ENCODE measurements around the gene PXK. TPM values are rescaled to one million over a fixed set of nuclear protein-coding genes. Genes with fewer than 3 reads are reported as not detected.

PXK gene
- total RNA-seq = 6.6 and 9.8 TPM in 2 replicates

DNA sequence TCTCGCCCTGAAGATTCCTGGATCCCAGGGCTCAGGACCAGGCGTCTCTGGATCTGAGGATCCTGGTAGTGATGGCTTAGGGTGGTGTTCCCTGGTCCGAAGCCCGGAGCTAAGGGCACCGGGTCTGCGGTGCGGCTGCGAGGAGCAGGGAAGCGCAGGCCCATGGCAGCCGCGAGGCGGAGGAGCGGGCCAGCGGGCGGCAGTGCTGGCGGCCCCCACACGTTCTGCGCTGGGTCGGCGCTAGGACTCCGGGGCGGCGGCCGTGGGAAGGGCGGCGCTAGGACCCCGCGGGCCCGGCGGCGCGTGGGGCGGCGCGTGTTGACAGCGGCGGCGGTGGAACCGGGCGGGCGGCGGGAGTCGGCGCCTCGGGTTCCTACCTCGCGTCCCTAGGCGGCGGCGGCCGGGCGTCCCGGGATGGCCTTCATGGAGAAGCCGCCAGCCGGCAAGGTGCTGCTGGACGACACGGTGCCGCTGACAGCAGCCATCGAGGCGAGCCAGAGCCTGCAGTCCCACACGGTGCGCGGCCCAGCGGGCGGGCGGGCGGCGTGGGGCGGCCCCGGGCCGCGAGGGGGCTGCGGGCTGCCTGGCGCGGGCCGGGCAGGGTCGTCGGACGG, at the start of gene PXK:
Gene PXK (plus strand): TSS at position 318 of the 614 bp plus-strand sequence. CDS start 97 bp downstream, at position 415.

DNA sequence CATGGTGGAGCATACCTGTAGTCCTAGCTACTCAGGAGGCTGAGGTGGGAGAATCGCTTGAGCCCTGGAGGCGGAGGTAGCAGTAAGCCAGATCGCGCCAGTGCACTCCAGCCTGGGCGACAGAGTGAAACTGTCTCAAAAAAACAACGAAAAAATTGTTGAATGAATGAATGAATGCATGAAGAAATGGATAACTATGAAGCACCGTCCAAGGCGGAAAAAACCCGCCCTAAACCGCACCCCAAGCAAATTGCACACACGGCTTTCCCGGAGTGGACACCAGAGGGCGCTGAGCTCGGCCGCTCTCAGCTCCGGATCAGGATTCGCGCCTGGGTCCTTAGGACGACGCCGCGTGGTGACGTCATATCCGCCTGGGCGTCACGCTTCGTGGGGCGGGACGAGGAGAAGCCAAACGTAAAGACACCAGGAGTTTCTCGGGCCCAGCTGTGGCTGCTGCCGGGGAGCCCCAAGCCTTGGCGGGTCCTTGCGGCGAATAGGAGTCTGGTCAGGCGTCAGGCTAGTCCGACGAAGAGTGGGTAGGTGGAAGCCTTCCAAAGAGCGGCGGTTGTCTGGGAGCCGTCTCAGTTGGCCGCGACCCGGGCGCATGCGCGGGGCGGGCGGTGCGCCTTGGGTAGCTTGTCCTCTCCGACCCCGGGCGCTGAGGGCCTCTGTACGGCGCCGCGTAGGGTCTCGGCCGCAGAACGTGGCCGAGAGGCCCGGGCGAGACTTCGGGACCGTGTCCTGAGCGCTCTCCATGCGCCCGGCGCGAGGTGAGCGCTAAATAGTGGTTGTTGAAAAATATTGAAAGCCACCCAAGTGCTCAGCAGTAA, 26.6 kb upstream of the PXK start, which contains the start of the genes HTD2 and RPP14:
Gene HTD2 (plus strand): TSS at position 639 of the 830 bp plus-strand sequence. CDS start 11,094 bp downstream, outside the sequence.
Gene RPP14 (plus strand): TSS at position 364 of the 830 bp plus-strand sequence. CDS start 4,085 bp downstream, outside the sequence.

DNA sequence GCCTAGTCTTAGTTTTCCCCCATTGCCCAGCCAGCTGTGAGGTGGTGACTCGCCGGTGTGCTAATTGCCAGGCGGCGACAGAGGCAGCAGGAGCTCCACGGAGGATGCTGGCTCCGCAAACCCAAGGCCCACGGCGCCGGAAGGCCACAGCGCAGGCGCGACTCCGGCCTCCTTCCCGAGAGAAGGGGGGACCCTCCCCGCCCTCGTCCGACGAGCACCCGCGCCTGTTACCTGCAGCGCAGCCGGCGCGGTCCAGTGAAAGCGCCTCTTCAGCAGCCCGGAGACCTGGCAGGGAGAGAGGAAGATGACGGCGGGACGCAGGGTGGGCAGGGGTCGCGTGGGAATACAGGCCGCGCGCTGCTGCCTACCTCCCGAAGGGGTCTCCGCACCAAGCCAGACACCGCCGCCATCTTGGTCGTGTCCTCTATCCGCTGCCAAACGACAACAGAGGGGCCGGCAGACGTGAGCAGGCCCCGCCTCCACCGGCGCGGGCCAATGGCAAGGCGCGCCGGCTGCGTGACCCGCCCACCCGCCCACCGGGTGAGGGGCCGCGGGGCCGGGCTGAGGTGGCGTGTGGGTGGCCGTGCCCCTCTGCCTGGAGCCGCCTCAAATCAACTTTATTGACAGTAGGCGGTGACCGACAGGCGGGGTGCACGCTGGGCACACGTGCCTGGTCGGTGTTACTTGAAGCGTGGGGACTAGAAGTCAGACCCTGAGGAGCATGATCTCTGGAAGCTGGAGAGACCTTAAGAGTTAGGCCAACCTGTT, 100.9 kb downstream of the PXK start, which contains the start of gene PDHB:
Gene PDHB (minus strand): TSS at position 433 of the 768 bp plus-strand sequence. CDS start 23 bp downstream, at position 410.

Small RNAs within 50 kb of the gene (small RNA-seq; reads per million reads assigned to genes)
- 0.12 reads per million for gene AC098479.1

Other genes with a start within 250 kb of the PXK start
- gene DNASE1L3, start 121.9 kb upstream of the PXK start, total RNA-seq = not detected in 2 replicates
- gene ABHD6, start 95.1 kb upstream of the PXK start, total RNA-seq = 3.6 and 3.9 TPM in 2 replicates
- gene RPP14, start 26.6 kb upstream of the PXK start, total RNA-seq = 13.3 and 13.7 TPM in 2 replicates
- gene HTD2, start 26.4 kb upstream of the PXK start, total RNA-seq = 6.3 and 8.9 TPM in 2 replicates
- gene PDHB, start 100.9 kb downstream of the PXK start, total RNA-seq = 42.8 and 49.0 TPM in 2 replicates
- gene KCTD6, start 159.2 kb downstream of the PXK start, total RNA-seq = 6.6 and 7.1 TPM in 2 replicates
- gene ACOX2, start 204.3 kb downstream of the PXK start, total RNA-seq = 0.43 and 3.9 TPM in 2 replicates
- gene FAM107A, start 244.5 kb downstream of the PXK start, total RNA-seq = not detected in 2 replicates

Measured in placental epithelial cell (primary cell).